ENCODE results near the gene DGLUCY. TPM values are rescaled to one million over a fixed set of nuclear protein-coding genes. Genes with fewer than 3 reads are reported as not detected.

Gene DGLUCY
- total and polyA plus RNA-seq, 9 donors: 17.9 to 73.3 (median 39.3) TPM

- intact Hi-C loops (cut with DNase I): loop anchor here in 1 of 4 donors (10.0 kb wide), 1 partner anchor 98 kb away; no protein-coding TSS in a partner anchor
- no peak for DNase-seq
- H3K36me3 ChIP-seq: no peaks in the 10 kb centered on the region
These were observed 72.7 kb downstream of the DGLUCY start for GRCh38 chr14:91186515-91187066.

GRCh38 chr14:91187271-91187670 is 73.4 kb downstream of the DGLUCY start:
- Histone ChIP-seq H3K27ac (no peak overlapping the region), H3K36me3 (no peaks in the 10 kb centered on the region), H3K4me1 (ENCODE audit: insufficient read depth) (no peaks in the 10 kb centered on the region), H3K9me3 (no peaks in the 10 kb centered on the region), H3K27me3 (no peaks in the 10 kb centered on the region), H3K4me3 (no peak overlapping the region)
- intact Hi-C loops (cut with DNase I): loop anchor here in 1 of 4 donors (10.0 kb wide), 1 partner anchor 98 kb away; no protein-coding TSS in a partner anchor
- 91 to 97% (median 96%) methylated on average over 13 of the region's 13 CpGs for WGBS, 3 donors
- DNase-seq: no peak
- TF ChIP-seq EP300 (IDR thresholded peaks at IDR 0.05): no peak
- no peak for TF ChIP-seq CTCF (IDR thresholded peaks at IDR 0.05)
- no peak for TF ChIP-seq POLR2A (IDR thresholded peaks at IDR 0.05)

More at GRCh38 chr14:91186515-91187066, 72.7 kb downstream of the DGLUCY start:
- TF ChIP-seq EP300 (IDR thresholded peaks at IDR 0.05) (no peak), CTCF (IDR thresholded peaks at IDR 0.05) (no peak), POLR2A (IDR thresholded peaks at IDR 0.05) (no peak)
- no peak overlapping the region for H3K4me3 ChIP-seq
- no peak overlapping the region for H3K27ac ChIP-seq
- 90 to 94% (median 94%) methylated on average over 4 of the region's 4 CpGs for WGBS, 3 donors
- no peaks in the 10 kb centered on the region for H3K9me3 ChIP-seq
- H3K4me1 ChIP-seq (ENCODE audit: insufficient read depth): no peaks in the 10 kb centered on the region
- H3K27me3 ChIP-seq: no peaks in the 10 kb centered on the region

GRCh38 chr14:91190853-91191252 is 77.0 kb downstream of the DGLUCY start:
- TF ChIP-seq CTCF (IDR thresholded peaks at IDR 0.05): no peak
- TF ChIP-seq POLR2A (IDR thresholded peaks at IDR 0.05): no peak
- no peak for TF ChIP-seq EP300 (IDR thresholded peaks at IDR 0.05)
- H3K4me3 ChIP-seq: no peak overlapping the region
- intact Hi-C loops (cut with DNase I): loop anchor here in 1 of 4 donors (5.0 kb wide), 1 partner anchor 96 kb away; no protein-coding TSS in a partner anchor
- DNase-seq: no peak
- 93 to 95% (median 94%) methylated on average over 9 of the region's 9 CpGs for WGBS, 3 donors
- no peaks in the 10 kb centered on the region for H3K27me3 ChIP-seq
- no peak overlapping the region for H3K27ac ChIP-seq
- H3K36me3 ChIP-seq: no peaks in the 10 kb centered on the region
- H3K9me3 ChIP-seq: no peaks in the 10 kb centered on the region
- no peaks in the 10 kb centered on the region for H3K4me1 ChIP-seq (ENCODE audit: insufficient read depth)

GRCh38 chr14:91193069-91193468 is 79.2 kb downstream of the DGLUCY start:
- intact Hi-C loops (cut with DNase I): loop anchor here in 1 of 4 donors (5.0 kb wide), 1 partner anchor 94 kb away; no protein-coding TSS in a partner anchor
- Histone ChIP-seq H3K4me1 (ENCODE audit: insufficient read depth) (no peaks in the 10 kb centered on the region), H3K27ac (no peak overlapping the region), H3K36me3 (no peaks in the 10 kb centered on the region), H3K4me3 (no peak overlapping the region), H3K9me3 (no peaks in the 10 kb centered on the region), H3K27me3 (no peaks in the 10 kb centered on the region)
- DNase-seq: no peak
- no peak for TF ChIP-seq EP300 (IDR thresholded peaks at IDR 0.05)
- no peak for TF ChIP-seq CTCF (IDR thresholded peaks at IDR 0.05)
- TF ChIP-seq POLR2A (IDR thresholded peaks at IDR 0.05): no peak
- 80 to 96% (median 87%) methylated on average over 12 of the region's 12 CpGs for WGBS, 3 donors

All from ovary (tissue), 9 donors.